GM12891 (cell line): ENCODE data around the gene SLC7A10.

Source experiments
- POLR2A ChIP-seq: IDR thresholded peaks from 2 replicates; pipeline ENCODE4 v1.6.1; 2011; ENCODE audit warnings: low read depth, low read length, control low read depth
- POLR2AphosphoS5 ChIP-seq: IDR thresholded peaks from 2 replicates; pipeline ENCODE4 v1.6.1; 2011; ENCODE audit warnings: low read depth, low read length, control low read depth
- SPI1 ChIP-seq: IDR thresholded peaks from 2 replicates; pipeline ENCODE4 v1.6.1; 2011; ENCODE audit warnings: low read depth, low read length, control low read depth
- TAF1 ChIP-seq: IDR thresholded peaks from 2 replicates; pipeline ENCODE4 v1.6.1; 2011; ENCODE audit warnings: low read depth, low read length, control low read depth

DNA sequence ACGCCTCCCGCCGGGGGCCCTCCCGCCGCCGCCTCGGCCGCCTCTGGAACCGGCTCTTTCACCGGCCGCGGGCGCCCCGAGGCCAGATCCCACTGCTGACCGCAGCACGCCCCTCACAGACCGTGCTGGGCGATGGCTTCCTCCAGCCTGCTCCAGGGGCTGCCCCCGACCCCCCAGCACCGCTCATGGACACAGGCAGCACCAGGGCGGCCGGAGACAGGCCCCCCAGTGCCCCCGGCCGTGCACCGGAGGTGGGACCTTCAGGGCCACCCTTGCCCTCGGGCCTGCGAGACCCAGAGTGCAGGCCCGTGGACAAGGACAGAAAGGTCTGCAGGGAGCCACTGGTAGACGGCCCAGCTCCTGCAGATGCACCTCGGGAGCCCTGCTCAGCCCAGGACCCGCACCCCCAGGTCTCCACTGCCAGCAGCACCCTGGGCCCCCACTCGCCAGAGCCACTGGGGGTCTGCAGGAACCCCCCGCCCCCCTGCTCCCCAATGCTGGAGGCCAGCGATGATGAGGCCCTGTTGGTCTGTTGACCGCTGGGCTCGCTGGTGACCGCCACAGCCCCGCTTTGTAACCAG is 18.5 kb downstream of the SLC7A10 start:
- TF ChIP-seq POLR2A = no peak
- no peak for TF ChIP-seq POLR2AphosphoS5
- TF ChIP-seq SPI1 = no peak
- TF ChIP-seq TAF1 = no peak
